Measurements from ENCODE around the gene SLC1A3.

DNA sequence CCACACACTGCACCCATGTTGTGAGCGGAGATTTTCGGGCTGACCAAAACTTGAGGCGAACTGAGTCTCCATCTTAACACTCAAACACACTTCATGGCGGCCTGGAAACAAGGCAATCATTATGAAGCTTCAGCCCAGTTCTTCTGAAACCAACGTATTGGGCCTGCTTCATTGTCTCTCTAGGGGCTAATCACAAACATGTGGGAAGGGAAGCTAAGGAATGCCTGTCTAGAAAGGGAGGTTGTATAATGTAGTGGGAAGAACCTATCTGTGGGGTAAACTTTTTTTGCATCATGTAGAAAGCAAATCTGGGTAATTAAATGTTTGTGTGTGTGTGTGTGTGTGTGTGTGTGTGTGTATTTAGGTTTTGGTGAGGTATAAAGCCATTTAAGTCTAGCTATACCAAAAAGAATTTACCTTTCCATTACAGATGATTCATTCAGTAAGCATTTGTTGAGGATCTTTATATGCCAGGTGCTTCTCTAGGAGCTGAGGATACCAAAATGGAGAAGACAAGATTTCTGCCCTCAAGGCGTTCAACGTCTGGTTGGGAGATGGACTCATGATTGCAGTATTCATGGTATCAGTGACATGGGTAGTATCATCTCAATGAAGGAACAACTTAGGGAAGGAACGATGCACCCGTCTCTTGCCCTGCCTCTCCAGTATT, 29.4 kb downstream of the SLC1A3 start:
- TF ChIP-seq POLR2A (IDR thresholded peaks at IDR 0.05) = no peak
- TF ChIP-seq, protein P1, sequence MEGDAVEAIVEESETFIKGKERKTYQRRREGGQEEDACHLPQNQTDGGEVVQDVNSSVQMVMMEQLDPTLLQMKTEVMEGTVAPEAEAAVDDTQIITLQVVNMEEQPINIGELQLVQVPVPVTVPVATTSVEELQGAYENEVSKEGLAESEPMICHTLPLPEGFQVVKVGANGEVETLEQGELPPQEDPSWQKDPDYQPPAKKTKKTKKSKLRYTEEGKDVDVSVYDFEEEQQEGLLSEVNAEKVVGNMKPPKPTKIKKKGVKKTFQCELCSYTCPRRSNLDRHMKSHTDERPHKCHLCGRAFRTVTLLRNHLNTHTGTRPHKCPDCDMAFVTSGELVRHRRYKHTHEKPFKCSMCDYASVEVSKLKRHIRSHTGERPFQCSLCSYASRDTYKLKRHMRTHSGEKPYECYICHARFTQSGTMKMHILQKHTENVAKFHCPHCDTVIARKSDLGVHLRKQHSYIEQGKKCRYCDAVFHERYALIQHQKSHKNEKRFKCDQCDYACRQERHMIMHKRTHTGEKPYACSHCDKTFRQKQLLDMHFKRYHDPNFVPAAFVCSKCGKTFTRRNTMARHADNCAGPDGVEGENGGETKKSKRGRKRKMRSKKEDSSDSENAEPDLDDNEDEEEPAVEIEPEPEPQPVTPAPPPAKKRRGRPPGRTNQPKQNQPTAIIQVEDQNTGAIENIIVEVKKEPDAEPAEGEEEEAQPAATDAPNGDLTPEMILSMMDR (IDR thresholded peaks at IDR 0.05) = no peak

Measured in thyroid gland (tissue), 4 donors.